ENCODE measurements around the gene TNFRSF4.

Gene TNFRSF4

GRCh38 chr1:1207571-1207892, 6.4 kb downstream of the TNFRSF4 start:
- TF ChIP-seq CTCF (IDR thresholded peaks at IDR 0.05) = no peak
- no peaks in the 10 kb centered on the region for H3K9me3 ChIP-seq (ENCODE audit: control insufficient read depth, low read length)
- H3K9ac ChIP-seq = no peak overlapping the region
- no peak overlapping the region for H2AFZ ChIP-seq
- H3K4me3 ChIP-seq (ENCODE audit: low read depth, low read length) = no peak overlapping the region
- no peaks in the 10 kb centered on the region for H3K27me3 ChIP-seq (ENCODE audit: control insufficient read depth, insufficient read depth, low read length)
- no peak overlapping the region for H3K4me2 ChIP-seq (ENCODE audit: low read length)
- H3K79me2 ChIP-seq = no peaks in the 10 kb centered on the region
- H3K27ac ChIP-seq = no peak overlapping the region
- no peaks in the 10 kb centered on the region for H3K36me3 ChIP-seq (ENCODE audit: control insufficient read depth, insufficient read depth, low read length)
- H3K4me1 ChIP-seq = no peaks in the 10 kb centered on the region

GRCh38 chr1:1206966-1207531, 6.9 kb downstream of the TNFRSF4 start:
- no peak for TF ChIP-seq CTCF (IDR thresholded peaks at IDR 0.05)
- Histone ChIP-seq H3K9ac (no peak overlapping the region), H3K4me3 (ENCODE audit: low read depth, low read length) (peak overlapping the region; percentile 55), H3K79me2 (no peaks in the 10 kb centered on the region), H3K4me1 (no peaks in the 10 kb centered on the region), H3K27me3 (ENCODE audit: control insufficient read depth, insufficient read depth, low read length) (no peaks in the 10 kb centered on the region), H3K4me2 (ENCODE audit: low read length) (no peak overlapping the region), H3K27ac (no peak overlapping the region), H3K9me3 (ENCODE audit: control insufficient read depth, low read length) (no peaks in the 10 kb centered on the region), H3K36me3 (ENCODE audit: control insufficient read depth, insufficient read depth, low read length) (no peaks in the 10 kb centered on the region), H2AFZ (no peak overlapping the region)

GRCh38 chr1:1206376-1206965, 7.5 kb downstream of the TNFRSF4 start, which contains the start of gene TNFRSF18:
TSS of gene TNFRSF18 (minus strand) at chr1:1206592. CDS start at chr1:1206571, 21 bp downstream.
- H3K4me1 ChIP-seq = no peaks in the 10 kb centered on the region
- no peak within 1 kb of the TSS for H3K27ac ChIP-seq
- H3K4me3 ChIP-seq (ENCODE audit: low read depth, low read length) = peak within 1 kb of the TSS; percentile 55
- peak within 1 kb of the TSS; percentile 42 for H2AFZ ChIP-seq
- H3K4me2 ChIP-seq (ENCODE audit: low read length) = peak within 1 kb of the TSS; percentile 87
- no peaks in the 10 kb centered on the region for H3K27me3 ChIP-seq (ENCODE audit: control insufficient read depth, insufficient read depth, low read length)
- H3K9ac ChIP-seq = no peak within 1 kb of the TSS
- H3K9me3 ChIP-seq (ENCODE audit: control insufficient read depth, low read length) = no peaks in the 10 kb centered on the region
- TF ChIP-seq CTCF (IDR thresholded peaks at IDR 0.05) = no peak
- H3K79me2 ChIP-seq = no peaks in the 10 kb centered on the region
- H3K36me3 ChIP-seq (ENCODE audit: control insufficient read depth, insufficient read depth, low read length) = no peaks in the 10 kb centered on the region

GRCh38 chr1:1205769-1206375, 8.1 kb downstream of the TNFRSF4 start:
- Histone ChIP-seq H2AFZ (peak overlapping the region; percentile 42), H3K27me3 (ENCODE audit: control insufficient read depth, insufficient read depth, low read length) (no peaks in the 10 kb centered on the region), H3K4me3 (ENCODE audit: low read depth, low read length) (peak overlapping the region; percentile 55), H3K27ac (no peak overlapping the region), H3K4me2 (ENCODE audit: low read length) (peak overlapping the region; percentile 87), H3K9me3 (ENCODE audit: control insufficient read depth, low read length) (no peaks in the 10 kb centered on the region), H3K9ac (no peak overlapping the region), H3K4me1 (no peaks in the 10 kb centered on the region), H3K79me2 (no peaks in the 10 kb centered on the region), H3K36me3 (ENCODE audit: control insufficient read depth, insufficient read depth, low read length) (no peaks in the 10 kb centered on the region)
- no peak for TF ChIP-seq CTCF (IDR thresholded peaks at IDR 0.05)
